ENCODE results near the gene C3orf20.

GRCh38 chr3:14820156-14820555 lies 145.2 kb downstream of the C3orf20 start:
- TF ChIP-seq CTCF (IDR thresholded peaks at IDR 0.05) (no peak), POLR2A (IDR thresholded peaks at IDR 0.05) (no peak)

All from esophagus squamous epithelium (tissue), 4 donors.